Measurements from ENCODE around the gene MRPS7.
A peak's percentile ranks its signal among the peaks of the same experiment; 100 is the strongest.

MRPS7 gene

DNA sequence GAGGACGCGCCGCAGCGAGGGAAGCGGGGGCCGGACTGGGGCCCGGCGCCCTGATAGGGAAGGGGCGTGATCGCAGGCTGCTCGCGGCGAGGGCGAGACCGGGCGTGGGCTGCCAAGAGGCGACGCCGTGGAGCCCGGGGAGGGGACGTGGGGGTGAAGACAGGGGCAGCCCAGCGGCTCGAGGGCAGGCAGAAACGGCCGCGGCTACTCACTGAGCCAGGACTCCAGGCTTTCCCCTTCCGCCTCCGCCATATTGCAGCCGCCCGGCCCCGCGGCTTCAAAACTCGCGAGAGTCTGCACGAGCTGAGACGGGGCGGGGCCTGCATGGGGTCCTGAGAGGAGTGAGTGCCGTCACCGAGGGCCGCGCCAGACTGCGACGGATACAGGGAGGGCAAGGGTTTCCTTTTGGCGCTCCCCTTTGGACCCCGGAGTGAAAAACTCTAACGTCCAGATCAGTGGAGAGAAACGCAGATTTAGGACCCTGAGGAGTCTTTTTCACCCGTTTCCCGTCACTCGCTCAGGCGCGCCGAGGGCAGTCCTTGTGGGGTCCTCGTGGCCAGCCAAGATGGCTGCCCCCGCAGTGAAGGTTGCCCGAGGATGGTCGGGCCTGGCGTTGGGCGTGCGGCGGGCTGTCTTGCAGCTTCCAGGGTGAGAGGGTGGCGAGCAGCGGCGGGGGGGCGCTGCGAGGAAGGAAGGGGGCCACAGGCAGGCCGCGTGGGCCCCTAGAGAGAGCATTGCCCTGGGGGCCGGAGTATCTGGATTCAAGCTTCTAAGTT, at the start of gene MRPS7, which contains the start of gene GGA3:
MRPS7 (plus strand) TSS at position 544 of the 776 bp plus-strand sequence; CDS start at position 566, 22 bp downstream.
GGA3 (minus strand) TSS at position 271 of the 776 bp plus-strand sequence; CDS start at position 252, 19 bp downstream.
- DNase-seq: peak; percentile 95

DNA sequence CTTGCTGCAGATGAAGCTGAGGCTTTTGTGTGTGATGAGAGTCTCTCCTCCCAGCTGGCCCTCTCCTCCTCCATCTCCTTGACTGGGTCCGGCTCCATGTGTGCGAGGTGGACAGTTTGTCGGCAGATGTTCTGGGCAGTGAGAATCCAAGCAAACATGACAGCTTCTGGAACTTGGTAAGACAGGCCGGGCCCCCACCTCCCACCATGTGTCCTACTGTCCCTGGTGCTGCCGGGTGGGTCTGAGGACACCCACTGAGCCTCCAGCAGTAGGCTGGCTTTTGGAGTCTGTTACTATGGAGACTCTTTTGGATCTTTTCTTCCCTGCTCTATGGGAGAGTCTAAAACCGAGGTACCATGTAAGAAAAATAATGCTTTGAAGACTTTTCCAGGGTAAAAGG, 43.5 kb upstream of the MRPS7 start:
- no peak for DNase-seq

DNA sequence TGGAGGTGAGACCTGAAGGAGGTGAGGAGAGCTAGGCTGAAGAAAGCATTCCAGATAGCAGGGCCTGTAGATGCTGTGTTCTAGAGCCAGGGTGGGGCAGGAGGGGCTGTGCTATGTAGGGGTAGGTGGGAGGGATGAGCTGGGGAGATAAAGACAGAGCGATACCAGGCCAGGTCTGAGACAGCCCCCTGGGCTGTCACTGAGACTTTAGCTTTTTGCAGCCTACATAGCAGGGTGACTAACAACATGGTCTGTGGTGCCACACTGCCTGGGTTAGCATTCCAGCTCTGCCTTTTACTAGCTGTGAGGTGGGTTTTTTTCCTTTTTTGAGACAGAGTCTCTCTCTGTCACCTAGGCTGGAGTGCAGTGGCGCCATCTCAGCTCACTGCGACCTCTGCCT, 41.9 kb upstream of the MRPS7 start:
- DNase-seq: no peak

DNA sequence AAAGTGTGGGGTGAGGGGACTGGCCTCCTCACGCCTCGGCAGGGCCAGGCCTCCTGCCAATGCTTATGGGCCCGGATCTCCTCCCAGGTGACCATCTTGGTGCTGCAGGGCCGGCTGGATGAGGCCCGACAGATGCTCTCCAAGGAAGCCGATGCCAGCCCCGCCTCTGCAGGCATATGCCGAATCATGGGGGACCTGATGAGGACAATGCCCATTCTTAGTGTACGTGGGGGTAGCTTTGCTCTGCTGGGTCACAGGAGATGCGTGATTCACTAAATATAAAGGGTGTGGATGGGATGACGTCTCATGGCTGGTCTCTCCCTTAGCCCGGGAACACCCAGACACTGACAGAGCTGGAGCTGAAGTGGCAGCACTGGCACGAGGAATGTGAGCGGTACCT, 36.7 kb upstream of the MRPS7 start:
- no peak for DNase-seq

DNA sequence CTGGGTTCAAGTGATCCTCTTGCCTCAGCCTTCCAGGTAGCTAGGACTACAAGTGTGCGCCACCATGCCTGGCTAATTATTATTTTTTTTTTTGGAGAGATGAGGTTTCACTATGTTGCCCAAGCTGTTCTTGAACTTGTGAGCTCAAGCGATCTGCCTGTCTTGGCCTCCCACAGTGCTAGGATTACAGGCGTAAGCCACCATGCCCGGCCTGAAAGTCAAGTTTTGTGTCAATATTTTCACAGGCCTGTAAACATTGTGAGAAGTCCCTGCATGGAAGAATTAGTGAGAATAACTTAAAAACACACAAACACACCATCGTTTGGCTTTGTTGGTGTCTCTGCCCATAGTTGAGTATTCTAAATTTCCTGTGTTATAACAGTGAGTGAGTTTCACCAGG, 34.0 kb upstream of the MRPS7 start:
- DNase-seq: no peak

DNA sequence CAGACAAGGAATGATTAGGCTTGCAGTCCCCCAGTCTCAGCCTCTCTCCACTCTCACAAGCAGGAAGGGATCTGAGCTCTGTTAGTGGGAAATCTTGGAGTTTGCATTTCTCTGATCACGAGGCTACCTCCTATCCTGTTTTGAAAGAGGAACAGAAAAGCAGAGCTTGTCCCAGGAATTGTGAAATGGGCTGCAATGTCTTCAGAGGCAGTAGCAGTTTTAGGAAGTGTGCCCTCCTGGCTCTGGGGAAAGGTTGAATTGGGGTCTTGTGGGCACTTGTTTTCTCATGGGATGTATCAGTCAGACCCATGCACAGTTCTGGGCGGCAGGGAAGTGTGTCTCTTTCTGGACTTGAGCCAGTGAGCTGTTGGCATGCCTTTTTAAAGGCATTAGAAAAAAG, 33.4 kb upstream of the MRPS7 start:
- peak; percentile 46 for DNase-seq

DNA sequence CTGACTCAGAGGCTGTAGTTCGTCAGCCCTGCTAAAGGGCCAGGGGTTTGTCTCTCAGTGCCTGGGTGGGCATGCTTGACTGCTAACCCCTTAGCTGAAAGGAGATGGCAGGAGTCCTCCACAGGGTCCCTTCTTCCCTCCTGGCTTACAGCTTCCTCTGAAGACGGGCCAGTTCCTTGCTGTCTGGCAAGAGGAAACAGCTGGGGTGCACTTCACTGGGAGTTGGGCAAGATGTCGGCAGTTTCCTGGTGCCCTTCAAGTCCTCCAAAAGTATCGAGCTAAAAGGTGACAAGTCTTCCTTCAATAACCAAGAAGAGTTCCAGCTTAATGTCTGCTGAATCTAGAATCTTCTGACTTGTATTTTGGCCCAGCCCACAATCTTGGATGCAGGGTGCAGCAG, 32.8 kb upstream of the MRPS7 start:
- DNase-seq: no peak

DNA sequence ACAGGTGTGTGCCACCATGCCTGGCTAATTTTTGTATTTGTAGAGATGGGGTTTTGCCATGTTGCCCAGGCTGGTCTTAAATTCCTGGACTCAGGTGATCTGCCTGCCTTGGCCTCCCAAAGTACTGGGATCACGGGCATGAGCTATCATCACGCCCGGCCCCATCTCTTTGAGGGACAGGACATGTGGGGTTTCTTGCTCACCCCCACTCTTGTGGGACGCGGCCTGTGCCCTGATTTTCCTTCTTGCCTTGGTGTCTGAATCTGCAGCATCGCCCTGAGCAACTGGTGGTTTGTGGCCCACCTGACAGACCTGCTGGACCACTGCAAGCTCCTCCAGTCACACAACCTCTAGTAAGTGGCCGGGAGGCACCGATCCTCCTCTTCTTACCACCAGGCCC, 30.6 kb upstream of the MRPS7 start:
- no peak for DNase-seq

DNA sequence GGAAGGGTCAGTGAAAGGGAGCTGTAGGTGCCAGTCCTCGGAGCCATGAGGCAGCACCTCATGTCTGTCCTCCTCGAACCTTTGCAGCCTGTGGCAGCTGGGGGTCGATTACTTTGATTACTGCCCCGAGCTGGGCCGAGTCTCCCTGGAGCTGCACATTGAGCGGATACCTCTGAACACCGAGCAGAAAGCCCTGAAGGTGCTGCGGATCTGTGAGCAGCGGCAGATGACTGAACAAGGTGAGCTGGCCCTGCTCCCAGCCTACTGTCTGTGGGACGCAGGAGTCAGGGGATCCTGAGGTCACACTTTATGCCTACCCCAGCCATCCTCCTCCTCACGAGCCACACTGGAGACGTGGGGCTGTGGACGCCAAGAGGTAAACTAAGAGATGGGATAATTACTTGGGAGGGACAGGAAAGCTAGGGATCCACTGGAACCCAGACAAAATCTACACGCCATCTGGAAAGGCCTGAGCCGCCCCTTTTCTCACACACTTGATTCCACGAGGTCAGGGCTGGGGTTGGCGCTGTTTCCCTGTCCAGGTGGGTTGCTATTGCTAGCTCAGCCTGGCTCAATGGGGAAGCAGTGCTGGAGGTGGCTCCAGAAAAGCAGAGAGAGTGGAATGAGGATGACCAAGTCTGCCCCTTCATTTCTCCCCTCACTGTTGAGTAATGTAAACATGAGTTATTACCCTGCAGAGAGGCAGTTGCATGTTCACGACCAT, 29.8 kb upstream of the MRPS7 start:
- no peak for DNase-seq

DNA sequence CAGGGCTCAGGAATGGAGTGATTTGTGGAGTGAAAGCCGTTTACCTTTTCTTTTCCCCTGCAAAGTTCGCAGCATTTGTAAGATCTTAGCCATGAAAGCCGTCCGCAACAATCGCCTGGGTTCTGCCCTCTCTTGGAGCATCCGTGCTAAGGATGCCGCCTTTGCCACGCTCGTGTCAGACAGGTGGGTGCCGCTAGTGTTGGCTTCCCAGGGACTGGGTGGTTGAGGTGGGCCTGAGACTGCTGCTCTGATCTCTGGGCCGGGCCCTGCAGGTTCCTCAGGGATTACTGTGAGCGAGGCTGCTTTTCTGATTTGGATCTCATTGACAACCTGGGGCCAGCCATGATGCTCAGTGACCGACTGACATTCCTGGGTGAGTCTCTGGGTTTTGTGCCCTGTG, 28.9 kb upstream of the MRPS7 start:
- no peak for DNase-seq

DNA sequence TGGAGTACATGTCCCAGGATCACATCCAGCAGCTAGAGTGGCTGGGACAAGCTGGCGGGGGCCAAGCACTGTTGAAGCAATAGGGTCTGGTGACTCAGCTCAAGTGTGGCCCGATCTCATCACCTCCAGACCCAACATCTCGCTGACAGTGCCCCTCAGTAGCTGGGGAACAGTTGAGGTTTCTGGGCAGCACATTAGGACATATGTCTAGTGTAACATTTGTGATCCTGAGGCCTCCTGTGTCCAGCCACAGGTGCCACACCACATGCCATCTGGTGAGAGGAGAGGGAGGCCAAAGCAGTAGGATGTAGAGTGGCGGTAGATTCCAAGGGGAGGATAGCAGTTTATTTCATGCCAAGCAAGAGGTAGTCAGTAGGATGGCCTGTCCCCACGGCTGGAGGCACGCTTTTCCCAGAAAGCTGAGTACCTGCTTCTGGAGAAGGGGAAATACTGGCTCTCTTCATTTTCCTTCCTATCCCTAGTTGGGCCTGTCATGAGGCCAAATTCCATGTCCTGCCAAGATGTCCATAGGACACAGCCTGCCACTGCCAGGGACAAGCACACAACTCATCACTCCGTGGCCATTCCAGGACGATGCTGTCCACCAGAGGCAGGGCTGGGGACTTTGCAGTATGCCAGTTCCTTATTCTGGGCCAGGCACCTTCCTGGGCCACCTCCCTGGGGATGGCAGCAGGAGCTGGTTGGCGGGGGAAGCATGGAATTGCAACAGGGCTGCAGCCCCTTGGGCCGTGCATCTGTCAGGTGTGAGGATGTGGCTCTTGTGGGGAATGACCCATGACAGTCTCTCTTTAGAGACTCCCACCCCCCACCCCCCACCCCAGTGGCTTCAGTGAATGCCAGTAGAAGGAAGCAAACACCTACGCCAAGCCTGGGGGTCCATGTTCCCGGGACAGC, 24.3 kb upstream of the MRPS7 start:
- no peak for DNase-seq

DNA sequence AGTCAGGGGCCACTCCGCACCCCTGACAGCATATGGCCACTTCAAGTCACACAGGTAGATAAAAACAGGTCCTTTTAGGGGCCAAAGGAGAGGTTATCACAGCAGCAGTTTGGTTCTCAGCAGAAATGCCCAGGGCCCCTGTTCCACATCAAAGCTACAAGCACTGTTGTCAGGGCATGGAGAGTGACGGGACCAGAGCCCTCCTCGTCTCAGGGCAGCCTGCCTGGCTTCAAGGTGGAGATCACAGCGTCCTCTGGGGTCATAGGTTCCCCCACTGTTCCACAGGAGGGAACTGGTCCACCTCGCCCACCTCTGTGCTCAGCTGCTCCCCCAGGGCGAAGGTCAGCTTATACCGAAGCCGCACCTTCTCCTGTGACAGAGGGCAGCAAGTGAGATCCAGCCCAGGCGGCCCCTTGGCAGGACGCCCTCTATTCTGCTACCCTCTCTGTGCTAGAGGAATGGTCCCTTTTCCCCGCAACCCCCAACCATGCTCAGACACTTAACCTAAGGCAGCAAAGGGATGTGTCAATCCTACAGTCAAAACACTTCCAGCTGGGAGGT, 23.6 kb upstream of the MRPS7 start:
- no peak for DNase-seq

DNA sequence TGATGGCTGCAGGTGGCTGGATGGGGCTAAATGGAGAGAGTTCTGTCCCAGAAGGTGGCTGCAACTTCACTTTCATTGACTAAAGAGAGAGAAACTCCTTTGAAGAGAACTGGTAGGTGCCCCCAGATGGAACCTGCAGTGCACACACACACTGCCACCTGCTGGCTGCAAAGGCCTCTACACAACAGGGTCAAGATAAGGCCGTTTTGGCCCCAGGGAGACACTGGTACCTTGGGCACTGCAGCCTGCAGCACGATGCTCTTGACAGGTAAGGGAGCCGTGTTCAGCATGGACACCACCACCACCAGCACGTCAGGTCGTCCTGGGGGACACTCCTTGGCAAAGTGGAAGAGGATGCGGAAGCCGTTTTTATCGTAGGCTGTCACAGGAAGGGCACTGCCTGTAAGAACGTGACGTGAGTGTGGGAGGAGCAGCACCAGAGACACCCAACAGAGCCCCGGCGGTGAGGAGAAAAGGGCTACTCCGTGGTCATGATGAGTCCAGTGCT, 22.9 kb upstream of the MRPS7 start:
- DNase-seq: peak; percentile 20

DNA sequence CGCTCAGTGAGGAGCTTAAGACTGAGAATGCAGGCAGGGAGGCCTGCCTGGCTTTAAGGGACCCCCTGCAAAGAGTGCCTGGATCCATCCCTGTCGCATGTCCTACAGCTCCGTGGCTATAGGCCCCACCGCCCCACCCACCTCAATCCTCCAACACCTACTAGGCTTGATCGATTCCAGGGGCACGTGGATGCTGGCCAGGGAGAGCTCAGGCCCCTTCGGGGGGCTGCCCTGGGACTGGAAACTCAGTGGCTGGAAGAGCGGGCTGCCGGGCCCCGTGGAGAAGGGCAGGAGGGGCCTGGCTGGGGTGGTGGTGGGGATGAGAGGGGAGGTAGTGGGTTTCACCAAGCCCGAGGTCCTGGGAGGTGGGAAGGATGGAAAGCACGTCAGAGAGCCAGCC, 22.5 kb upstream of the MRPS7 start:
- DNase-seq: no peak

DNA sequence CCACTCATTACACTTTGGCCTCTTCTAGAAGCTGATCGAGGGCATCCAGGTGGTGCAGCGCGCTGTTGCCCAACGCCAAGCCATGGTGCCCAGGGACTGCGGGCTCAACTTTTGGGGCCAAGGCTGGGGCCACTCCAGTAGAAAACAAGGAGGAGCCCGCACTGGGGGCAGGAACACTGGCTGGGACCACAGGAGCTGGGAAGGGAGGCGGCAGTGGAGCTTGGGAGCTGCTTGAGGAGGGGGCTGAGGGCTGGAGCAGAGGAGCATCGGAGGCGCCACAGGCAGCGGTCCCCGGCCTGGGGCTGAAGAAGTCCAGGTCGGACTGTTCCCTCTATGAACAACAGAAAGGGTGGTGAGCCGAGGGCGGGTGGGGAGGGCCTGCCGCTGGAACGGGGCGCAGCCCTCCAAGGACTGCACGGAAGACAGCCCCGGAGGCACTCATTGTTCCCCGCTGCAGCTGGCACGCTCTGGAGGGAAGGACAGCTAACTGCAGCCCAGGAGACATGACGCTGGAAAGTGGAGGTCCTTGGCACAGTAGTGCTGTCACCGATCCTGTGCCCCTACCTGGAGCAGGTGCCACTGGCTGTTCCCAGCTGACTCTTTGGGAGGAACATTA, 21.8 kb upstream of the MRPS7 start:
- no peak for DNase-seq

DNA sequence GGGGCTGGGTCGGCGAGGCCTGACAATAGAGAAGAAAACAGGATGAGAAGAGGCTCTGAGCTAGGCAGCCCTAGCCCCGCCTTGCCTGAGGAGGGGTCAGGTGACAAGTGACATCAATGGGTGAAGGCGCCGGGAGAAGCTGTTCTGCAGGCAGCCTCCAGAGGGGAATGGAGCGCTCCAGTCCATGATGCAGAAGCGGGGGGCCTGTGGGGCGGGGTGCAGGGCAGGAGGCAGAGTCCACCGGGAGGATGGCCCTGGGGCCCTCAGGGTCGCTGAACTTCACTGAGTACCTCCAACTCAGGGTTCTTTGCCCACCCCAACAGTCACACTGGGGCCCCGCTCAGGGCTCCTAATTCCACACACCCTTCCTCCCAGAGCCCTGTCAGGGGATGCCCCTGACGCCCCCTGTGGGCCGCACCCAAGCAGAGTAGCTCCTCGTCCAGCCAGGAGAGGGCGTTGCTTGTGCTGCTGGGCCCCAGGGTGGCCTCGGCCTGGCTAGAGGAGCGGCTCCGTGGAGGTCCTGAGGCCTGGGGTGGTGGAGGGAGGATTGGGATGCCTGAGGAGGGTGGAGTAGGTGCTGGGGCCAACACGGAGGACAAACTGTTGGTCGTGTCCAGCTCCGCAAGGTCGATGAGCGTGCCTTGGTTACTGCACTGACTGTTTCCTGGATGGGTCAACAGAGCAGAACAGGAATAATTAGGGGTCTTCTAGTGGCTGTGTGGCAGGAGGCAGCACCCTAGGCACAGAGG, 21.1 kb upstream of the MRPS7 start:
- no peak for DNase-seq

DNA sequence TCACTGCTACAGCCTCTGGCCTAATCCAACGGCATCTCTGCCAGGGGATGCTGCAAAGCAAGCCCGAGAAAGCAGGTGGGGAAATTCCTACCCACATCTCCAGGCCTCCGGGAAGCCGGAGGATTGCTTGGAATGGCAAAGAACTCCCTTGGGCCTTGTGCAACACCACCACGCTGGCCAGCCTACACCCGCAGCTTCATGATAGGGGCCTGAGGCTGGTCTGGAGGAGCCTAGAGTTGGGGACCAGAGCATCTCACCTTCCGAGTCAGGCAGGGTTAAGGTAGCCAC, 20.6 kb upstream of the MRPS7 start:
- no peak for DNase-seq

DNA sequence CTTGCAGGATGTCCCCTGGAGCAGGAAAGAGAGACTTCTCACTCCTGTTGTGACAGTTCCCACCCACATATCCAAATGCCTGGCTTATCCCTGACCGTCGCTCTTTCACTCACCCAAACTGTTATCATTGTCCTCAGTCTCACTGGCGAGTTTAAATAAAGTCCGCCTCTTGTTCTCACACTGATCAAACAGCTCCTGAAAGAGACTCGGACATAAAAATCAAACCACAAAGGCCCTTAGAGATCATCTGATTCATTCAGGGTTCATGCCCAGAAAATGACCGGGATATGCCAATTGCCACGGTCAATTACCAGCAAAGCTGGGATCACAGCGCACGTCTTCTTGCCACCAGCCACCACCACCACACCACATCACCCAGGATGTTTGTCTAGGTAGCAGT, 20.2 kb upstream of the MRPS7 start:
- DNase-seq: no peak

DNA sequence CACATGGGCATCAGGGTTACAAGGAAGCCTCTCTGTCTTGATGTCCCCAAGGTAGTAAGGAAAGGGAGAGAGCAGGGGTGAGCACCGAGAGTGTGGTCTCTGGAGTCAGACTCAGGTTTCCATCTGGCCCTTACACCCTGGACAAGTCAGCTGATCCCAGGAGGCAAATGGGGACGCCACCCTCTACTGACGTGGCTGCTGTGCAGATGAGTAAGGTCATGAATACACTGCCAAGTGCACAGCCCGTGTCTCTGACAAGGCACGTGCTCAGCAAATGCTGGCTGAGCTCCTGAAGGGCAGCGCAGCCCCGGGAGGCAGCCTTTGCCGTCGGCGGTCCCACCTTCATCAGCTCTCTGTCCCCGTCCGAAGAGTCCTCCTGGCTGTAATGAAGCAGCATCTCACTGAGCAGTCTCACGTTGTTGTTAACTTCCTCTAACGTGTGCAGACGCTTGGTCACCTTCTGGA, 19.7 kb upstream of the MRPS7 start:
- DNase-seq: no peak

DNA sequence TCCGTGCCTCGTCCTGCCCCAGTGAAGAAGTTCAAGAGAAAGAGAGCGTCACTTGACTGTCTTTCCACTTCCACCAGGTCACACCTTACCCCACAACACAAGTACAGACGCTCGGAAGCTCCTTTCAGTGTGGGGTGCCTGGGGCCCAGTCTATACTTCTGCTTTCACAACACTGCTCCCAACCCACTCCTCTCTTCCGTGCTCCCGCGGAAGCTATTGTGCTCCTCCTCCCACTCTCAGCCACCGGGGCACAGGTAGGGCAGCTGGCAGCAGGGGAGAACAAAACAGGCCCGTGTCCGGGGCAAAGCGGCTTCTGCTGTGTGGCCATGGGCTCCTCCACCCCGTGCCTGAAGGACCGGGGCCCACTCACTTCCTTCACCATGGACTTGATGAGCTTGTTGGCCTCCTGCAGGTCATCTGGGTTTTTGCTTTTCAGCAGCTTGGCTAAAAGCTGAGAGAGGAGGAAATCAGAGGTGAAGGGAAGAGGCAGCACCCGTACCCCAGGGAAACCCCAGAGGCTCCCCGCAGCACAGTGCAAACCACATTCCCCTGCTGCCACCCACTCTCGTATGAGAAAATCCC, 19.1 kb upstream of the MRPS7 start:
- no peak for DNase-seq
